ENCODE results near the gene DNAH10.

DNA sequence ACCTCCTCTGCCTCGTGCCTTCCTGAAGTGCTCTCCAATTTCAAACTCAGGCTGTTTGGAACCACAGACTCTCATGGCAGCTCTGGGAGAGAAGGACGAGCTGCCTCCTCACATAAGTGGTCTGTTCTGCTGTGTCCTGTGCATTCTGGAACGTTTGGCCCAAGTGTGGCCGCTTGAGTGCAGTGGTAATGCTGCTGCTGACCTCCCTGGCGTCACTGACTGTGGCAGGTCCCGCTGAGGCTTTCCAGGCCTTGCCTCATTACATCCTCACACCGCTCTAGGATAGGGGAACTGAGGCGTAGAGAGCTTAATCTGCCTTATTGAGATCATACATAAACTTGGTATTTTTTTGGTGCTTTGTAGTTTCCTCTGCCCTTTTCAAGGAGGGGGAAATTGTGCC is 196.4 kb downstream of the DNAH10 start:
- no peak for TF ChIP-seq ZFP30 (CRISPR knock-in tag; IDR thresholded peaks at IDR 0.05)
- TF ChIP-seq, protein P1, sequence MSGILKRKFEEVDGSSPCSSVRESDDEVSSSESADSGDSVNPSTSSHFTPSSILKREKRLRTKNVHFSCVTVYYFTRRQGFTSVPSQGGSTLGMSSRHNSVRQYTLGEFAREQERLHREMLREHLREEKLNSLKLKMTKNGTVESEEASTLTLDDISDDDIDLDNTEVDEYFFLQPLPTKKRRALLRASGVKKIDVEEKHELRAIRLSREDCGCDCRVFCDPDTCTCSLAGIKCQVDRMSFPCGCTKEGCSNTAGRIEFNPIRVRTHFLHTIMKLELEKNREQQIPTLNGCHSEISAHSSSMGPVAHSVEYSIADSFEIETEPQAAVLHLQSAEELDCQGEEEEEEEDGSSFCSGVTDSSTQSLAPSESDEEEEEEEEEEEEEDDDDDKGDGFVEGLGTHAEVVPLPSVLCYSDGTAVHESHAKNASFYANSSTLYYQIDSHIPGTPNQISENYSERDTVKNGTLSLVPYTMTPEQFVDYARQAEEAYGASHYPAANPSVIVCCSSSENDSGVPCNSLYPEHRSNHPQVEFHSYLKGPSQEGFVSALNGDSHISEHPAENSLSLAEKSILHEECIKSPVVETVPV (CRISPR knock-in tag; IDR thresholded peaks at IDR 0.05) = no peak
- TF ChIP-seq, protein P2, sequence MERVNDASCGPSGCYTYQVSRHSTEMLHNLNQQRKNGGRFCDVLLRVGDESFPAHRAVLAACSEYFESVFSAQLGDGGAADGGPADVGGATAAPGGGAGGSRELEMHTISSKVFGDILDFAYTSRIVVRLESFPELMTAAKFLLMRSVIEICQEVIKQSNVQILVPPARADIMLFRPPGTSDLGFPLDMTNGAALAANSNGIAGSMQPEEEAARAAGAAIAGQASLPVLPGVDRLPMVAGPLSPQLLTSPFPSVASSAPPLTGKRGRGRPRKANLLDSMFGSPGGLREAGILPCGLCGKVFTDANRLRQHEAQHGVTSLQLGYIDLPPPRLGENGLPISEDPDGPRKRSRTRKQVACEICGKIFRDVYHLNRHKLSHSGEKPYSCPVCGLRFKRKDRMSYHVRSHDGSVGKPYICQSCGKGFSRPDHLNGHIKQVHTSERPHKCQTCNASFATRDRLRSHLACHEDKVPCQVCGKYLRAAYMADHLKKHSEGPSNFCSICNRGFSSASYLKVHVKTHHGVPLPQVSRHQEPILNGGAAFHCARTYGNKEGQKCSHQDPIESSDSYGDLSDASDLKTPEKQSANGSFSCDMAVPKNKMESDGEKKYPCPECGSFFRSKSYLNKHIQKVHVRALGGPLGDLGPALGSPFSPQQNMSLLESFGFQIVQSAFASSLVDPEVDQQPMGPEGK (CRISPR knock-in tag; IDR thresholded peaks at IDR 0.05; ENCODE audit: borderline replicate concordance) = no peak
- no peak for TF ChIP-seq ZFP3 (CRISPR knock-in tag; IDR thresholded peaks at IDR 0.05)
- TF ChIP-seq GLIS3 (CRISPR knock-in tag; IDR thresholded peaks at IDR 0.05) = no peak
- TF ChIP-seq, protein P3, sequence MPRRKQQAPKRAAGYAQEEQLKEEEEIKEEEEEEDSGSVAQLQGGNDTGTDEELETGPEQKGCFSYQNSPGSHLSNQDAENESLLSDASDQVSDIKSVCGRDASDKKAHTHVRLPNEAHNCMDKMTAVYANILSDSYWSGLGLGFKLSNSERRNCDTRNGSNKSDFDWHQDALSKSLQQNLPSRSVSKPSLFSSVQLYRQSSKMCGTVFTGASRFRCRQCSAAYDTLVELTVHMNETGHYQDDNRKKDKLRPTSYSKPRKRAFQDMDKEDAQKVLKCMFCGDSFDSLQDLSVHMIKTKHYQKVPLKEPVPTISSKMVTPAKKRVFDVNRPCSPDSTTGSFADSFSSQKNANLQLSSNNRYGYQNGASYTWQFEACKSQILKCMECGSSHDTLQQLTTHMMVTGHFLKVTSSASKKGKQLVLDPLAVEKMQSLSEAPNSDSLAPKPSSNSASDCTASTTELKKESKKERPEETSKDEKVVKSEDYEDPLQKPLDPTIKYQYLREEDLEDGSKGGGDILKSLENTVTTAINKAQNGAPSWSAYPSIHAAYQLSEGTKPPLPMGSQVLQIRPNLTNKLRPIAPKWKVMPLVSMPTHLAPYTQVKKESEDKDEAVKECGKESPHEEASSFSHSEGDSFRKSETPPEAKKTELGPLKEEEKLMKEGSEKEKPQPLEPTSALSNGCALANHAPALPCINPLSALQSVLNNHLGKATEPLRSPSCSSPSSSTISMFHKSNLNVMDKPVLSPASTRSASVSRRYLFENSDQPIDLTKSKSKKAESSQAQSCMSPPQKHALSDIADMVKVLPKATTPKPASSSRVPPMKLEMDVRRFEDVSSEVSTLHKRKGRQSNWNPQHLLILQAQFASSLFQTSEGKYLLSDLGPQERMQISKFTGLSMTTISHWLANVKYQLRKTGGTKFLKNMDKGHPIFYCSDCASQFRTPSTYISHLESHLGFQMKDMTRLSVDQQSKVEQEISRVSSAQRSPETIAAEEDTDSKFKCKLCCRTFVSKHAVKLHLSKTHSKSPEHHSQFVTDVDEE (CRISPR knock-in tag; IDR thresholded peaks at IDR 0.05) = no peak
- TF ChIP-seq ZC3H10 (CRISPR knock-in tag; IDR thresholded peaks at IDR 0.05) = no peak
- no peak for TF ChIP-seq ZNF565 (CRISPR knock-in tag; conservative IDR thresholded peaks at IDR 0.05; ENCODE audit: low read depth)
- no peak for TF ChIP-seq RARB (CRISPR knock-in tag; IDR thresholded peaks at IDR 0.05)
- no peak for TF ChIP-seq TOX (CRISPR knock-in tag; IDR thresholded peaks at IDR 0.05; ENCODE audit: borderline replicate concordance)
- TF ChIP-seq BACH2 (CRISPR knock-in tag; IDR thresholded peaks at IDR 0.05; ENCODE audit: borderline replicate concordance) = no peak
